HCT116 (cell line): ENCODE results near the gene GCNT2. TPM values are rescaled to one million over a fixed set of nuclear protein-coding genes. Genes with fewer than 3 reads are reported as not detected.
"Not testable (repeated sequence)": the region's sequence is repeated elsewhere in the genome, so short reads cannot be mapped to it uniquely, and the experiment has no call there.

Experiments
- ATAC-seq: fragments of 200-7000 bp; cut with Tn5 transposase; 2 replicates; pipeline ENCODE4 v1.9.1; 2020; ENCODE audit warnings: mild to moderate bottlenecking, moderate library complexity
- BruUV-seq: library from RNA; stranded (reverse); fragments of 400-500 nt; replicated peaks from 2 replicates; lab custom pipeline; 2021; lab: Mats Ljungman, UMichigan
- CTCF ChIA-PET: fragments of 300-600 bp; sonication (Branson Sonifier 250); formaldehyde crosslinking; loops from one replicate; lab custom pipeline; 2021; ENCODE audit warnings: antibody characterized with exemption; lab: Charles Lee
- POLR2A ChIA-PET: fragments of 300-600, 350-600 bp; sonication (Branson Sonifier 250); formaldehyde crosslinking; loops from one replicate; lab custom pipeline; 2021; ENCODE audit warnings: antibody characterized with exemption; lab: Charles Lee
- RAD21 ChIA-PET, 2 experiments: fragments of 300-600 bp; sonication (Branson Sonifier 250); formaldehyde crosslinking; loops; one replicate each; lab custom pipeline; 2023; ENCODE audit warnings: low total read pairs in 2 of 2; ENCODE audit not compliant: uncharacterized antibody in 2 of 2, unreplicated experiment in 2 of 2, low non-redundant PET in 1 of 2; lab: Charles Lee
- DNase-seq: peaks from one replicate; pipeline ENCODE4 v3.0.0-alpha.2; 2010; ENCODE audit warnings: low read depth, low spot score
- H2AFZ ChIP-seq: fragments of 200-600 bp; shearing (Covaris generic), sonication (generic); 2 replicates; pipeline ENCODE4 v1.6.1; 2017; ENCODE audit warnings: low read depth, mixed run types, mixed read lengths, antibody characterized with exemption, low read length; ENCODE audit not compliant: poor library complexity, severe bottlenecking
- H3K27ac ChIP-seq: 2 replicates; pipeline ENCODE4 v1.5.1; 2012; ENCODE audit warnings: low read depth, low read length
- H3K27me3 ChIP-seq: fragments of 200-600 bp; sonication (generic); 2 replicates; pipeline ENCODE4 v1.6.1; 2016; ENCODE audit warnings: mixed run types, low read length, mixed read lengths; ENCODE audit not compliant: insufficient read depth
- H3K36me3 ChIP-seq, 2 experiments: fragments of 200-500 bp in 1 of 2; fragments of 200-600 bp in 1 of 2; sonication (Bioruptor generic) in 1 of 2; sonication (generic) in 1 of 2; 2 replicates each; pipeline versions ENCODE4 v1.5.1 to v1.6.1; 2014 to 2016; ENCODE audit warnings: low read length in 2 of 2, inconsistent platforms in 1 of 2, mixed read lengths in 1 of 2, mixed run types in 1 of 2; ENCODE audit not compliant: insufficient read depth in 2 of 2, control insufficient read depth in 1 of 2
- H3K4me1 ChIP-seq, 2 experiments: fragments of 200-600 bp in 1 of 2; sonication (generic) in 1 of 2; 2 replicates each; pipeline versions ENCODE4 v1.5.1 to v1.6.1; 2012 to 2017; ENCODE audit warnings: low read length in 2 of 2, inconsistent platforms in 1 of 2, mild to moderate bottlenecking in 1 of 2, mixed read lengths in 1 of 2, mixed run types in 1 of 2, moderate library complexity in 1 of 2; ENCODE audit not compliant: insufficient read depth in 2 of 2, control insufficient read depth in 1 of 2
- H3K4me2 ChIP-seq: fragments of 200-600 bp; sonication (generic); 2 replicates; pipeline ENCODE4 v1.6.1; 2017; ENCODE audit warnings: mixed run types, low read length, mixed read lengths
- H3K4me3 ChIP-seq, 2 experiments: fragments of 200-600 bp in 1 of 2; sonication (generic) in 1 of 2; replicated peaks in 1 of 2; 2 replicates each; pipeline ENCODE4 v1.5.1; 2011 to 2016; ENCODE audit warnings: low read length in 2 of 2, control low read depth in 1 of 2, low read depth in 1 of 2, mild to moderate bottlenecking in 1 of 2, mixed read lengths in 1 of 2, mixed run types in 1 of 2
- H3K79me2 ChIP-seq: fragments of 200-600 bp; sonication (generic); 2 replicates; pipeline ENCODE4 v1.6.1; 2017; ENCODE audit warnings: mild to moderate bottlenecking, mixed run types, low read length, moderate library complexity, mixed read lengths; ENCODE audit not compliant: insufficient read depth
- H3K9ac ChIP-seq: fragments of 200-600 bp; sonication (generic); 2 replicates; pipeline ENCODE4 v1.6.1; 2016; ENCODE audit warnings: low read length, mixed read lengths
- H3K9me2 ChIP-seq: fragments of 200-600 bp; sonication (generic), shearing (Covaris generic); 2 replicates; pipeline ENCODE4 v1.6.1; 2017; ENCODE audit warnings: mixed run types, mild to moderate bottlenecking, moderate library complexity; ENCODE audit not compliant: insufficient read depth
- H3K9me3 ChIP-seq, 2 experiments: fragments of 200-500 bp in 1 of 2; fragments of 200-600 bp in 1 of 2; sonication (Bioruptor generic) in 1 of 2; sonication (generic) in 1 of 2; 2 replicates each; pipeline ENCODE4 v1.6.1; 2014 to 2017; ENCODE audit warnings: low read length in 2 of 2, mixed read lengths in 2 of 2, inconsistent platforms in 1 of 2, low read depth in 1 of 2, mild to moderate bottlenecking in 1 of 2, mixed run types in 1 of 2, moderate library complexity in 1 of 2; ENCODE audit not compliant: control insufficient read depth in 1 of 2, insufficient read depth in 1 of 2
- H4K20me1 ChIP-seq: fragments of 200-600 bp; sonication (generic), shearing (Covaris generic); 2 replicates; pipeline ENCODE4 v1.6.1; 2017; ENCODE audit warnings: mixed run types, mild to moderate bottlenecking, moderate library complexity; ENCODE audit not compliant: insufficient read depth
- CBX3 ChIP-seq: IDR thresholded peaks from 2 replicates; pipeline ENCODE4 v1.6.1; 2012; ENCODE audit warnings: low read depth
- CEBPB ChIP-seq: IDR thresholded peaks from 2 replicates; pipeline ENCODE4 v1.6.1; 2012; ENCODE audit warnings: low read depth
- EGR1 ChIP-seq: IDR thresholded peaks from 2 replicates; pipeline ENCODE4 v1.6.1; 2012; ENCODE audit warnings: low read depth
- ELF1 ChIP-seq: IDR thresholded peaks from 2 replicates; pipeline ENCODE4 v1.6.1; 2012; ENCODE audit warnings: low read depth, borderline replicate concordance
- EZH2phosphoT487 ChIP-seq: fragments of 200-600 bp; IDR thresholded peaks from 2 replicates; pipeline ENCODE4 v1.6.1; 2018; ENCODE audit warnings: antibody characterized with exemption, borderline replicate concordance
- FOSL1 ChIP-seq: IDR thresholded peaks from 2 replicates; pipeline ENCODE4 v1.6.1; 2012; ENCODE audit warnings: low read depth
- POLR2AphosphoS5 ChIP-seq: IDR thresholded peaks from 2 replicates; pipeline ENCODE4 v1.6.1; 2011; ENCODE audit warnings: mild to moderate bottlenecking, low read depth, low read length, moderate library complexity
- SP1 ChIP-seq: IDR thresholded peaks from 2 replicates; pipeline ENCODE4 v1.6.1; 2012; ENCODE audit warnings: low read depth
- YY1 ChIP-seq: IDR thresholded peaks from 2 replicates; pipeline ENCODE4 v1.6.1; 2011; ENCODE audit warnings: low read length, low read depth, moderate library complexity, mild to moderate bottlenecking; ENCODE audit not compliant: insufficient replicate concordance; ENCODE audit errors: extremely low read depth
- ZNF274 ChIP-seq: fragments of 200-500 bp; sonication (Bioruptor generic); IDR thresholded peaks from 2 replicates; pipeline ENCODE4 v1.6.1; 2014; ENCODE audit warnings: mild to moderate bottlenecking, low read depth, low read length, inconsistent platforms
- intact Hi-C: fragments of 100-400 bp; cut with micrococcal nuclease; formaldehyde crosslinking; loops from 2 replicates; pipeline ENCODE4 v1.10.0; 2022
- total RNA-seq: library from RNA; stranded (reverse); gene quantifications from one replicate; pipeline ENCODE4 v1.2.1, GENCODE V29; 2021; ENCODE audit not compliant: unreplicated experiment

GCNT2 gene
- total RNA-seq, 1 experiment from 2014 or later: 0.74 TPM

DNA sequence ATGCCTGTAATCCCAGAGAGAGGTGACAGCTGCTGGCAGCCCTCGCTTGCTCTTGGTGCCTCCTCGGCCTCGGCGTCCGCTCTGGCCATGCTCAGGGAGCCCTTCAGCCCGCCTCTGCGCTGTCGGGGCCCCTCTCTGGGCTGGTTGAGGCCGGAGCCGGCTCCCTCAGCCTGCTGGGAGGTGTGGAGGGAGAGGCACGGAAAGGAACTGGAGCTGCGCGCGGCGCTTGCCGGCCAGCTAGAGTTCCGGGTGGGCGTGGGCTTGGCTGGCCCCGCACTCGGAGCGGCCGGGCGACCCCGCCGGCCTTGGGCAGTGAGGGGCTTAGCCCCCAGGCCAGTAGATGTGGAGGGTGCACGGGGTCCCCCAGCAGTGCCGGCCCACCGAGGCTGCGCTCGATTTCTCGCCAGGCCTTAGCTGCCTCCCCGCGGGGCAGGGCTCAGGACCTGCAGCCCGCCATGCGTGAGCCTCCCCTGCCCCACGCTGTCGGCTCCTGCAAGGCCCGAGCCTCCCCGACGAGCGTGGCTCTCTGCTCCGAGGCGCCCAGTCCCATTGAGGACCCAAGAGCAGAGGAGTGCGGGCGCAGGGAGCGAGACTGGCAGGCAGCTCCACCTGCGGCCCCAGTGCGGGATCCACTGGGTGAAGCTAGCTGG is 138.7 kb downstream of the GCNT2 start (continued):
- TF ChIP-seq YY1: no peak
- TF ChIP-seq CEBPB: no peak
- TF ChIP-seq ELF1: no peak
- TF ChIP-seq ZNF274: no peak
- no peak for TF ChIP-seq CBX3
- no peak for TF ChIP-seq EGR1
- TF ChIP-seq POLR2AphosphoS5: no peak
- no peak for TF ChIP-seq FOSL1
- no peak for TF ChIP-seq EZH2phosphoT487
- TF ChIP-seq SP1: no peak

DNA sequence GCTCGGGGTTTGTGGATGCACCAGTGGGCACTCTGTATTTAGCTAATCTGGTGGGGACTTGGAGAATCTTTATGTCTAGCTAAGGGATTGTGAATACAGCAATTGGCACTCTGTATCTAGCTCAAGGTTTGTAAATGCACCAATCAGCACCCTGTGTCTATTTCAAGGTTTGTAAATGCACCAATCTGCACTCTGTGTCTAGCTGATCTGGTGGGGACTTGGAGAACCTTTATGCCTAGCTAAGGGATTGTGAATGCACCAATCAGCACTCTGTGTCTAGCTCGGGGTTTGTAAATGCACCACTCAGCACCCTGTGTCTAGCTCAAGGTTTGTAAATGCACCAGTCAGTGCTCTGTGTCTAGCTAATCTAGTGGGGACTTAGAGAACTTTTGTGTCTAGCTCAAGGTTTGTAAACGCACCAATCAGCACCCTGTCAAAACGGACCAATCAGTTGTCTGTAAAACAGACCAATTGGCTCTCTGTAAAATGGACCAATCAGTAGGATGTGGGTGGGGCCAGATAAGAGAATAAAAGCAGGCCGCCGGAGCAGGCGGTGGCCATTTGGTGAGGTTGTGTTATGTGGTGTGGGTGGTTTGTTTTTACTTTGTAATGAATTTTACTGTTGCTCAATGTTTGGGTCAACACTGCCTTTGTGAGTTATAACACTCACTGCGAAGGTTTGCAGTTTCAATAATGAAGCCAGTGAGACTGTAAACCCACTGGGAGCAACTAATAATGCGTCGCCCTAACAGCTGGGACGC is 139.5 kb downstream of the GCNT2 start:
- H2AFZ ChIP-seq, H3K27me3 ChIP-seq, H3K4me3 ChIP-seq, H3K9me2 ChIP-seq, H3K27ac ChIP-seq, H3K4me2 ChIP-seq, ATAC-seq, H3K79me2 ChIP-seq, H3K4me1 ChIP-seq, H3K36me3 ChIP-seq, CTCF ChIA-PET, H3K9ac ChIP-seq, RAD21 ChIA-PET, BruUV-seq, DNase-seq, H3K9me3 ChIP-seq, intact Hi-C loops, H4K20me1 ChIP-seq: not testable (repeated sequence)
- POLR2A ChIA-PET: interaction anchor here (1.0 kb wide), 1 partner anchor 18 kb away, joined by 3 read pairs; no protein-coding TSS in a partner anchor
